SU-DHL-6 (cell line): ENCODE measurements around the gene NEK11.

Source experiments
- EZH2phosphoT487 ChIP-seq: fragments of 200-600 bp; sonication (generic), shearing (Covaris generic); conservative IDR thresholded peaks from 2 replicates; pipeline ENCODE4 v1.6.1; 2018; ENCODE audit warnings: mild to moderate bottlenecking, antibody characterized with exemption, low read length, moderate library complexity, mixed read lengths
- TF ChIP-seq, protein P1 (sequence below): fragments of 200-600 bp; sonication (generic); IDR thresholded peaks from one replicate; pipeline ENCODE4 v1.5.1; 2017; ENCODE audit warnings: antibody characterized with exemption, mild to moderate bottlenecking, low read length, moderate library complexity; ENCODE audit not compliant: insufficient read depth, poor library complexity, severe bottlenecking

DNA sequence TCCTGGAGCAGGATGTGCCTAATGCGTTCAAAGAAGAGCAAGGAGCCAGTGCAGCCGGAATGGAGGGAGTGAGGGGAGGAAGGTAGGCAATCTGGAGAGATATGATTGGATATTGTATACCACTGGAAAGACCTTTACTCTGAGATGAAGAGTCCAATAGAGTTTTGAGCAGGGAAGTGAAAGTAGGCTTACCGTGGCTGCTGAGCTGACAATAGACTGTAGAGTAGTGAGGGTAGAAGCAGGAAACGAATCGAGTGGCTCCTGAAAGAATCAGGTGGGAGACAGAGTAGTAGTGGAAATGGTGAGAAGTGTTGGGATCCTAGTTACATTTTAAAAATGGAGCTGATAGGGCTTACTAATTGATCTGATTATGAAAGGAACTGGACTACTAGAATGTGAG is 303.1 kb downstream of the NEK11 start:
- TF ChIP-seq, protein P1, sequence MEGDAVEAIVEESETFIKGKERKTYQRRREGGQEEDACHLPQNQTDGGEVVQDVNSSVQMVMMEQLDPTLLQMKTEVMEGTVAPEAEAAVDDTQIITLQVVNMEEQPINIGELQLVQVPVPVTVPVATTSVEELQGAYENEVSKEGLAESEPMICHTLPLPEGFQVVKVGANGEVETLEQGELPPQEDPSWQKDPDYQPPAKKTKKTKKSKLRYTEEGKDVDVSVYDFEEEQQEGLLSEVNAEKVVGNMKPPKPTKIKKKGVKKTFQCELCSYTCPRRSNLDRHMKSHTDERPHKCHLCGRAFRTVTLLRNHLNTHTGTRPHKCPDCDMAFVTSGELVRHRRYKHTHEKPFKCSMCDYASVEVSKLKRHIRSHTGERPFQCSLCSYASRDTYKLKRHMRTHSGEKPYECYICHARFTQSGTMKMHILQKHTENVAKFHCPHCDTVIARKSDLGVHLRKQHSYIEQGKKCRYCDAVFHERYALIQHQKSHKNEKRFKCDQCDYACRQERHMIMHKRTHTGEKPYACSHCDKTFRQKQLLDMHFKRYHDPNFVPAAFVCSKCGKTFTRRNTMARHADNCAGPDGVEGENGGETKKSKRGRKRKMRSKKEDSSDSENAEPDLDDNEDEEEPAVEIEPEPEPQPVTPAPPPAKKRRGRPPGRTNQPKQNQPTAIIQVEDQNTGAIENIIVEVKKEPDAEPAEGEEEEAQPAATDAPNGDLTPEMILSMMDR: no peak
- TF ChIP-seq EZH2phosphoT487: no peak
